IMR-90 (cell line): Measurements from ENCODE around the gene STAC3.

Experiments
- BHLHE40 ChIP-seq: fragments of 150-350 bp; IDR thresholded peaks from 2 replicates; pipeline ENCODE4 v1.6.1; 2016; ENCODE audit warnings: mild to moderate bottlenecking, low read depth, low read length
- POLR2A ChIP-seq: IDR thresholded peaks from 2 replicates; pipeline ENCODE4 v1.6.1; 2012; ENCODE audit warnings: mild to moderate bottlenecking, low read depth, low read length
- RFX5 ChIP-seq: IDR thresholded peaks from 2 replicates; pipeline ENCODE4 v1.8.0; 2012; ENCODE audit warnings: low read depth, mild to moderate bottlenecking, low read length, moderate library complexity
- SMC3 ChIP-seq: fragments of 150-350 bp; IDR thresholded peaks from 2 replicates; pipeline ENCODE4 v1.6.1; 2016; ENCODE audit warnings: low read depth, mild to moderate bottlenecking, antibody characterized with exemption, low read length, moderate library complexity
- TF ChIP-seq, protein P1 (sequence below): conservative IDR thresholded peaks from 2 replicates; pipeline ENCODE4 v1.5.1; 2012; ENCODE audit warnings: mild to moderate bottlenecking, low read depth, low read length, improper control_type of control experiment

DNA sequence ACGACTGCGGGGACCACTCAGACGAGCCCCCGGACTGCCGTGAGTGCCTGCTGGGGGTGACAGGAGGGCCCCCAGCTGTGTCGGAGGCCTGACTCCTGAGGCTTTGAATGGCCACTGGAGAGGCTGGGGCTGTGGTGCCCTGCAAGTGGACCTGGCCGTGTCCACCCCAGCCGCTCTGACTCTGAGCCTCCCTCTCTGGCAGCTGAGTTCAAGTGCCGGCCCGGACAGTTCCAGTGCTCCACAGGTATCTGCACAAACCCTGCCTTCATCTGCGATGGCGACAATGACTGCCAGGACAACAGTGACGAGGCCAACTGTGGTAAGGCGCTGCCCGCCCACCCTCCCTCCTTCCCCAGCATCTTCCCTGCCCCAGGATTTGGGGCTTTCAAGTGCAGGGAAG, 50.5 kb downstream of the STAC3 start:
- TF ChIP-seq, protein P1, sequence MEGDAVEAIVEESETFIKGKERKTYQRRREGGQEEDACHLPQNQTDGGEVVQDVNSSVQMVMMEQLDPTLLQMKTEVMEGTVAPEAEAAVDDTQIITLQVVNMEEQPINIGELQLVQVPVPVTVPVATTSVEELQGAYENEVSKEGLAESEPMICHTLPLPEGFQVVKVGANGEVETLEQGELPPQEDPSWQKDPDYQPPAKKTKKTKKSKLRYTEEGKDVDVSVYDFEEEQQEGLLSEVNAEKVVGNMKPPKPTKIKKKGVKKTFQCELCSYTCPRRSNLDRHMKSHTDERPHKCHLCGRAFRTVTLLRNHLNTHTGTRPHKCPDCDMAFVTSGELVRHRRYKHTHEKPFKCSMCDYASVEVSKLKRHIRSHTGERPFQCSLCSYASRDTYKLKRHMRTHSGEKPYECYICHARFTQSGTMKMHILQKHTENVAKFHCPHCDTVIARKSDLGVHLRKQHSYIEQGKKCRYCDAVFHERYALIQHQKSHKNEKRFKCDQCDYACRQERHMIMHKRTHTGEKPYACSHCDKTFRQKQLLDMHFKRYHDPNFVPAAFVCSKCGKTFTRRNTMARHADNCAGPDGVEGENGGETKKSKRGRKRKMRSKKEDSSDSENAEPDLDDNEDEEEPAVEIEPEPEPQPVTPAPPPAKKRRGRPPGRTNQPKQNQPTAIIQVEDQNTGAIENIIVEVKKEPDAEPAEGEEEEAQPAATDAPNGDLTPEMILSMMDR, result no peak
- TF ChIP-seq RFX5 (no peak), POLR2A (no peak), BHLHE40 (no peak), SMC3 (no peak)
